ENCODE measurements around the gene MXRA7. TPM values are rescaled to one million over a fixed set of nuclear protein-coding genes. Genes with fewer than 3 reads are reported as not detected.

The MXRA7 gene
- total and polyA plus RNA-seq, 2 donors (not counting 3 experiments of a cell fraction or from before 2014, with no cell fraction given): 49.5 to 95.8 TPM

DNA sequence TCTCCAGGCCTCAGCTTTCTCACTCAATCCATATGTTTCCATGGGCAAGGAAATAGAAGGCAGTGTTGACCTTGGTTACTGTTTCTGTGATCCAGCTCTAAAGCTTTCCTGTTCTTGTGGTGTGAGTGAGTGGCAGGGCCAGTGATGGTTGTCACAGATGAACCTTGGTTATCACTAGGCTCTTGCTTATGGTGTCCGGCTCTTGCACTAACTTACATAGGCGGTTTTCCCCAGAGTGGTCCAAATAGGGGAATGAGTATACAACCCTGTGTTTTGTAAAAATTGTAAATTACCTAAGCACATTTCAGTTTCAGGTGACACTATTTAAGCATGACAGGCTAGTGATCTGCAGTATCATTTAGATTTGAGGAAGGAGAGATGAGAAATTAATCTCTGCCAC lies 34.0 kb upstream of the MXRA7 start:
- DNase-seq (ENCODE audit: low read depth, low spot score) (no peak), FAIRE-seq (no peak)
- dilution Hi-C loops (cut with MboI; ENCODE audit: extremely low pct_ligation_motif_present, low sequenced_read_pairs) (no loop called here), intact Hi-C loops (cut with micrococcal nuclease) (no loop called here)
- no peaks in the 10 kb centered on the region for H4K20me1 ChIP-seq (replicated peaks; ENCODE audit: control insufficient read depth, extremely low read depth, insufficient read depth, low read length)
- no peak overlapping the region for H2AFZ ChIP-seq (ENCODE audit: low read depth, low read length)
- TF ChIP-seq POLR2AphosphoS5 (IDR thresholded peaks at IDR 0.05; ENCODE audit: insufficient read depth, low read depth, low read length) (no peak), MYC (IDR thresholded peaks at IDR 0.05; ENCODE audit: low read depth, low read length) (no peak), POLR2A (IDR thresholded peaks at IDR 0.05; ENCODE audit: low read depth, low read length) (no peak), GATA2 (IDR thresholded peaks at IDR 0.05; ENCODE audit: insufficient read depth, insufficient read length, low read depth, low read length) (no peak), EZH2 (IDR thresholded peaks at IDR 0.05; ENCODE audit: borderline replicate concordance, low read depth, low read length, severe bottlenecking) (no peak), FOS (IDR thresholded peaks at IDR 0.05; ENCODE audit: borderline replicate concordance, insufficient read depth, low read length) (no peak), CTCF (IDR thresholded peaks at IDR 0.05; ENCODE audit: extremely low read depth in 1 of 2, insufficient read depth in 1 of 2, low read depth in 1 of 2, low read length in 2 of 2) (no peak)
- TF ChIP-seq, protein P1, sequence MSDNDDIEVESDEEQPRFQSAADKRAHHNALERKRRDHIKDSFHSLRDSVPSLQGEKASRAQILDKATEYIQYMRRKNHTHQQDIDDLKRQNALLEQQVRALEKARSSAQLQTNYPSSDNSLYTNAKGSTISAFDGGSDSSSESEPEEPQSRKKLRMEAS (IDR thresholded peaks at IDR 0.05; ENCODE audit: insufficient read depth, insufficient read length): no peak
- H3K27me3 ChIP-seq (ENCODE audit: control insufficient read depth in 2 of 2, insufficient read depth in 2 of 2, low read length in 2 of 2): no peaks in the 10 kb centered on the region
- H3K27ac ChIP-seq (ENCODE audit: insufficient read depth, low read depth, low read length): no peak overlapping the region
- H3K4me3 ChIP-seq (replicated peaks in 1 of 3; ENCODE audit: insufficient read depth in 1 of 3, low read depth in 1 of 3, low read length in 3 of 3): no peak overlapping the region
- peaks cover 4% of the 10 kb centered on the region for H3K4me1 ChIP-seq (ENCODE audit: control insufficient read depth, extremely low read depth, insufficient read depth, low read length)
- H3K36me3 ChIP-seq (ENCODE audit: control insufficient read depth in 2 of 2, extremely low read depth in 1 of 2, insufficient read depth in 2 of 2, low read length in 2 of 2): peaks cover 2 to 6% of the 10 kb centered on the region in 2 experiments
- no TSS peak for BruUV-seq (replicated peaks)
- no peak overlapping the region for H3K9ac ChIP-seq (replicated peaks; ENCODE audit: extremely low read depth, insufficient read depth, low read length)
- CTCF ChIA-PET: no interaction called here
- POLR2A ChIA-PET: no interaction called here
- no peak overlapping the region for H3K4me2 ChIP-seq (ENCODE audit: insufficient read depth, low read length)
- H3K79me2 ChIP-seq (ENCODE audit: control insufficient read depth, insufficient read depth, low read length): no peaks in the 10 kb centered on the region
- no peaks in the 10 kb centered on the region for H3K9me3 ChIP-seq (replicated peaks; ENCODE audit: control insufficient read depth, insufficient read depth, low read length)
- H3K9me1 ChIP-seq (replicated peaks; ENCODE audit: control insufficient read depth, extremely low read depth, insufficient read depth, low read length): no peaks in the 10 kb centered on the region
